SK-N-SH (cell line): ENCODE data around the gene GTSF1L. TPM values are rescaled to one million over a fixed set of nuclear protein-coding genes. Genes with fewer than 3 reads are reported as not detected.

Experiments
- CTCF ChIA-PET: fragments of 300-600, 350-600 bp; formaldehyde crosslinking; extraction: SDS; loops from one replicate; lab custom pipeline; 2021; lab: Yijun Ruan, JAX
- POLR2A ChIA-PET: fragments of 350-600 bp; sonication (Branson Sonifier 250); formaldehyde crosslinking; extraction: SDS; loops from one replicate; lab custom pipeline; 2020; ENCODE audit warnings: antibody characterized with exemption, inconsistent platforms; lab: Yijun Ruan, JAX
- DNase-seq: peaks from one replicate; pipeline ENCODE4 v3.0.0; 2012
- H2AFZ ChIP-seq: fragments of 200-600 bp; sonication (generic); 2 replicates; pipeline ENCODE4 v1.8.1; 2016; ENCODE audit warnings: antibody characterized with exemption, mild to moderate bottlenecking, low read depth
- H3F3A ChIP-seq: fragments of 200-600 bp; sonication (generic); replicated peaks from 2 replicates; pipeline ENCODE3; 2016; ENCODE audit warnings: antibody characterized with exemption, mild to moderate bottlenecking; ENCODE audit not compliant: insufficient read depth
- H3K27ac ChIP-seq, 2 experiments: fragments of 200-500 bp in 1 of 2; fragments of 200-600 bp in 1 of 2; sonication (Bioruptor generic) in 1 of 2; sonication (generic), shearing (Covaris generic) in 1 of 2; 2 replicates each; pipeline versions ENCODE4 v1.5.1 to v1.6.1; 2014 to 2016; ENCODE audit warnings: low read depth in 2 of 2, inconsistent platforms in 1 of 2, low read length in 1 of 2, mild to moderate bottlenecking in 1 of 2, mixed read lengths in 1 of 2
- H3K27me3 ChIP-seq: fragments of 200-600 bp; sonication (generic), shearing (Covaris generic); 2 replicates; pipeline ENCODE4 v1.6.1; 2016; ENCODE audit warnings: mixed run types; ENCODE audit not compliant: insufficient read depth
- H3K36me3 ChIP-seq, 2 experiments: fragments of 200-500 bp in 1 of 2; fragments of 200-600 bp in 1 of 2; sonication (Bioruptor generic) in 1 of 2; sonication (generic) in 1 of 2; replicated peaks in 1 of 2; 2 replicates each; pipeline versions ENCODE3 to v1.5.1; 2014 to 2016; ENCODE audit warnings: low read length in 1 of 2, mild to moderate bottlenecking in 1 of 2; ENCODE audit not compliant: insufficient read depth in 2 of 2, control insufficient read depth in 1 of 2
- H3K4me1 ChIP-seq, 2 experiments: fragments of 200-500 bp in 1 of 2; fragments of 200-600 bp in 1 of 2; sonication (Bioruptor generic) in 1 of 2; sonication (generic), shearing (Covaris generic) in 1 of 2; 2 replicates each; pipeline versions ENCODE4 v1.5.1 to v1.6.1; 2014 to 2016; ENCODE audit warnings: low read depth in 1 of 2, low read length in 1 of 2, mixed run types in 1 of 2; ENCODE audit not compliant: insufficient read depth in 2 of 2, control insufficient read depth in 1 of 2
- H3K4me2 ChIP-seq: fragments of 200-600 bp; sonication (generic), shearing (Covaris generic); 2 replicates; pipeline ENCODE4 v1.6.1; 2017; ENCODE audit warnings: mixed run types
- H3K4me3 ChIP-seq, 2 experiments: fragments of 200-500 bp in 1 of 2; fragments of 200-600 bp in 1 of 2; sonication (Bioruptor generic) in 1 of 2; sonication (generic), shearing (Covaris generic) in 1 of 2; 2 replicates each; pipeline versions ENCODE4 v1.5.1 to v1.8.1; 2014 to 2016; ENCODE audit warnings: low read depth in 2 of 2, inconsistent platforms in 1 of 2, low read length in 1 of 2, mild to moderate bottlenecking in 1 of 2, mixed read lengths in 1 of 2, moderate library complexity in 1 of 2
- H3K79me2 ChIP-seq: fragments of 200-600 bp; sonication (generic); 2 replicates; pipeline ENCODE4 v1.8.1; 2017; ENCODE audit warnings: mild to moderate bottlenecking; ENCODE audit not compliant: insufficient read depth
- H3K9ac ChIP-seq: fragments of 200-600 bp; sonication (generic); 2 replicates; pipeline ENCODE4 v1.6.1; 2017; ENCODE audit warnings: mixed run types
- H3K9me2 ChIP-seq: fragments of 200-600 bp; sonication (generic); 2 replicates; pipeline ENCODE4 v1.6.1; 2017; ENCODE audit warnings: mixed run types
- H3K9me3 ChIP-seq: fragments of 200-600 bp; sonication (generic); 2 replicates; pipeline ENCODE4 v1.6.1; 2017; ENCODE audit warnings: mixed run types, mild to moderate bottlenecking, moderate library complexity
- H4K20me1 ChIP-seq: fragments of 200-600 bp; sonication (generic); 2 replicates; pipeline ENCODE4 v1.6.1; 2017; ENCODE audit warnings: mild to moderate bottlenecking, mixed run types; ENCODE audit not compliant: insufficient read depth
- CHD2 ChIP-seq: fragments of 150-350 bp; IDR thresholded peaks from 2 replicates; pipeline ENCODE4 v1.6.1; 2018; ENCODE audit warnings: low read length; ENCODE audit not compliant: partially characterized antibody
- FOSL2 ChIP-seq: IDR thresholded peaks from 2 replicates; pipeline ENCODE4 v1.4.0; 2012; ENCODE audit warnings: low read depth, mild to moderate bottlenecking, moderate library complexity, borderline replicate concordance
- FOXJ3 ChIP-seq: sonication (generic); formaldehyde crosslinking; IDR thresholded peaks from 2 replicates; pipeline ENCODE4 v1.5.1; 2020; ENCODE audit warnings: mild to moderate bottlenecking, missing genetic modification reagents
- GABPA ChIP-seq: IDR thresholded peaks from 2 replicates; pipeline ENCODE4 v1.4.0; 2012; ENCODE audit warnings: low read depth, mild to moderate bottlenecking
- JUND ChIP-seq: IDR thresholded peaks from 2 replicates; pipeline ENCODE4 v1.4.0; 2012
- POLR2AphosphoS5 ChIP-seq: IDR thresholded peaks from 2 replicates; pipeline ENCODE4 v1.6.1; 2012; ENCODE audit warnings: low read depth, low read length
- RAD21 ChIP-seq: IDR thresholded peaks from 2 replicates; pipeline ENCODE4 v1.6.1; 2012; ENCODE audit warnings: mild to moderate bottlenecking, low read length
- RCOR1 ChIP-seq: fragments of 150-350 bp; IDR thresholded peaks from 2 replicates; pipeline ENCODE4 v1.6.1; 2017; ENCODE audit warnings: antibody characterized with exemption, low read length
- RFX5 ChIP-seq: IDR thresholded peaks from 2 replicates; pipeline ENCODE4 v1.6.1; 2012; ENCODE audit warnings: mild to moderate bottlenecking, improper control_type of control experiment, low read length
- RXRA ChIP-seq: IDR thresholded peaks from 2 replicates; pipeline ENCODE4 v1.4.0; 2012; ENCODE audit warnings: low read depth, mild to moderate bottlenecking, borderline replicate concordance
- SMC3 ChIP-seq: IDR thresholded peaks from 2 replicates; pipeline ENCODE4 v1.6.1; 2012; ENCODE audit warnings: low read depth, low read length, improper control_type of control experiment
- TAF1 ChIP-seq: IDR thresholded peaks from 2 replicates; pipeline ENCODE4 v1.6.1; 2012; ENCODE audit warnings: low read depth, mild to moderate bottlenecking, low read length, moderate library complexity, borderline replicate concordance
- TCF12 ChIP-seq: IDR thresholded peaks from 2 replicates; pipeline ENCODE4 v1.4.0; 2012
- TEAD4 ChIP-seq: IDR thresholded peaks from 2 replicates; pipeline ENCODE4 v1.4.0; 2012; ENCODE audit warnings: mild to moderate bottlenecking, borderline replicate concordance; ENCODE audit not compliant: insufficient read depth
- YY1 ChIP-seq: IDR thresholded peaks from 2 replicates; pipeline ENCODE4 v1.4.0; 2012; ENCODE audit warnings: low read depth, mild to moderate bottlenecking
- WGBS: methylation state at CpG from one replicate; pipeline ENCODE4 v1.1.6; 2017; ENCODE audit warnings: low lambda C conversion rate; 5-methylcytosine and 5-hydroxymethylcytosine counted together
- polyA plus RNA-seq, 3 experiments: library from polyadenylated mRNA; depleted of rRNA; stranded (reverse); fragments of >200 nt; gene quantifications; 2 replicates each; pipeline ENCODE4 v1.2.3, GENCODE V29; 2012
- TF ChIP-seq, protein P1 (sequence below): IDR thresholded peaks from 2 replicates; pipeline ENCODE4 v1.6.1; 2012; ENCODE audit warnings: mild to moderate bottlenecking, low read depth, low read length, moderate library complexity
- TF ChIP-seq, protein P2 (sequence below): IDR thresholded peaks from 2 replicates; pipeline ENCODE4 v1.4.0; 2012; ENCODE audit warnings: low read depth, borderline replicate concordance
- TF ChIP-seq, protein P3 (sequence below): IDR thresholded peaks from 2 replicates; pipeline ENCODE4 v1.4.0; 2012; ENCODE audit warnings: low read depth
- TF ChIP-seq, protein P4 (sequence below): IDR thresholded peaks from 2 replicates; pipeline ENCODE4 v1.4.0; 2012; ENCODE audit warnings: low read depth, borderline replicate concordance

GTSF1L gene
- polyA plus RNA-seq, 1 of the 3 experiments (the other 2 are of a cell fraction): not detected

DNA sequence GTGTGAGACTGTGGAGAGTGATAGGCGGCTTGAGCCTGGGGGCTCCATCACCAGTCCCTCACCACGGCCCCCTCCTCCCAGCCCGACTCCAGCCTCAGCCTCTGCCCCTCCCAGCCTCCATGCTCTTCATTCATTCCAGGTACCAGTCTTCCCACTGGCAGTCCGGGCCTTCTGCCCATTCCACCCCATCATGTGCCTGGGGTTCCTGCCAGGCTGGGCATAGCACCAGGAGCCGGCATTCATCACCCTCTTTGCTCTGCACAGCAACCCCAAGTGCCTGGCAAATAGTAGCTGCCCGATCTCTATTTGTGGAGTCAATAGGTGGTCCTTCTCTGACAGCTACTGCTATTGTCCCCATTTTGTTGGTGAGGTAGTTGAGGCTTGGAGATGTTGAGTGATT, 39.6 kb upstream of the GTSF1L start (continued):
- TF ChIP-seq, protein P1, sequence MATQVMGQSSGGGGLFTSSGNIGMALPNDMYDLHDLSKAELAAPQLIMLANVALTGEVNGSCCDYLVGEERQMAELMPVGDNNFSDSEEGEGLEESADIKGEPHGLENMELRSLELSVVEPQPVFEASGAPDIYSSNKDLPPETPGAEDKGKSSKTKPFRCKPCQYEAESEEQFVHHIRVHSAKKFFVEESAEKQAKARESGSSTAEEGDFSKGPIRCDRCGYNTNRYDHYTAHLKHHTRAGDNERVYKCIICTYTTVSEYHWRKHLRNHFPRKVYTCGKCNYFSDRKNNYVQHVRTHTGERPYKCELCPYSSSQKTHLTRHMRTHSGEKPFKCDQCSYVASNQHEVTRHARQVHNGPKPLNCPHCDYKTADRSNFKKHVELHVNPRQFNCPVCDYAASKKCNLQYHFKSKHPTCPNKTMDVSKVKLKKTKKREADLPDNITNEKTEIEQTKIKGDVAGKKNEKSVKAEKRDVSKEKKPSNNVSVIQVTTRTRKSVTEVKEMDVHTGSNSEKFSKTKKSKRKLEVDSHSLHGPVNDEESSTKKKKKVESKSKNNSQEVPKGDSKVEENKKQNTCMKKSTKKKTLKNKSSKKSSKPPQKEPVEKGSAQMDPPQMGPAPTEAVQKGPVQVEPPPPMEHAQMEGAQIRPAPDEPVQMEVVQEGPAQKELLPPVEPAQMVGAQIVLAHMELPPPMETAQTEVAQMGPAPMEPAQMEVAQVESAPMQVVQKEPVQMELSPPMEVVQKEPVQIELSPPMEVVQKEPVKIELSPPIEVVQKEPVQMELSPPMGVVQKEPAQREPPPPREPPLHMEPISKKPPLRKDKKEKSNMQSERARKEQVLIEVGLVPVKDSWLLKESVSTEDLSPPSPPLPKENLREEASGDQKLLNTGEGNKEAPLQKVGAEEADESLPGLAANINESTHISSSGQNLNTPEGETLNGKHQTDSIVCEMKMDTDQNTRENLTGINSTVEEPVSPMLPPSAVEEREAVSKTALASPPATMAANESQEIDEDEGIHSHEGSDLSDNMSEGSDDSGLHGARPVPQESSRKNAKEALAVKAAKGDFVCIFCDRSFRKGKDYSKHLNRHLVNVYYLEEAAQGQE: no peak
- TF ChIP-seq TEAD4: no peak
- no peak for TF ChIP-seq POLR2AphosphoS5
- no peak for TF ChIP-seq RCOR1
- TF ChIP-seq GABPA: no peak
- TF ChIP-seq, protein P2, sequence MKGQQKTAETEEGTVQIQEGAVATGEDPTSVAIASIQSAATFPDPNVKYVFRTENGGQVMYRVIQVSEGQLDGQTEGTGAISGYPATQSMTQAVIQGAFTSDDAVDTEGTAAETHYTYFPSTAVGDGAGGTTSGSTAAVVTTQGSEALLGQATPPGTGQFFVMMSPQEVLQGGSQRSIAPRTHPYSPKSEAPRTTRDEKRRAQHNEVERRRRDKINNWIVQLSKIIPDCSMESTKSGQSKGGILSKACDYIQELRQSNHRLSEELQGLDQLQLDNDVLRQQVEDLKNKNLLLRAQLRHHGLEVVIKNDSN: no peak
- TF ChIP-seq RFX5: no peak
- no peak for TF ChIP-seq CHD2

DNA sequence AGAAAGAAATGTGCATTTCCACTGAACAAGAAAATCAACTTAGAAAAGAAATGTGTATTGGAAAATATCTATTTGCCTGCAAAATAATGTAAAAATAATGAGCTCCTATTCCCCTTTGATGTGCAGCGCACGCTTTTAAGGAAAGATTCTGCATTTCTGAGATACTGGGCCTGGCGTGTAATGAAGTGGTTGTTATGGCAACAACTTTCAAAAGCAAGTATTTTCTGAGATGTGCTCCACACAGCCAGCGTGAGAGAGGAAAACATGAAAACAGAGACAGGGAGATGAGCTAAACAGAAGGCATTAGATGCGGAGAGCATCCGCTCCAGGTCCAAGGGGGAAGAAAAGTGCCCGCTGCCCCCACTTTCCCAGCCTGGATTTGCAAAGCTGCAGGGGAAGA, 39.1 kb upstream of the GTSF1L start:
- no peak for TF ChIP-seq YY1
- no peak for TF ChIP-seq GABPA
- no peak for TF ChIP-seq RAD21
- no peak for TF ChIP-seq FOSL2
- TF ChIP-seq RXRA: no peak
- TF ChIP-seq RFX5: no peak
- TF ChIP-seq TEAD4: no peak
- no peak for TF ChIP-seq SMC3
- TF ChIP-seq FOXJ3 (CRISPR knock-in tag): no peak
- no peak for TF ChIP-seq TCF12
- TF ChIP-seq, protein P3, sequence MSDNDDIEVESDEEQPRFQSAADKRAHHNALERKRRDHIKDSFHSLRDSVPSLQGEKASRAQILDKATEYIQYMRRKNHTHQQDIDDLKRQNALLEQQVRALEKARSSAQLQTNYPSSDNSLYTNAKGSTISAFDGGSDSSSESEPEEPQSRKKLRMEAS: no peak
- TF ChIP-seq, protein P4, sequence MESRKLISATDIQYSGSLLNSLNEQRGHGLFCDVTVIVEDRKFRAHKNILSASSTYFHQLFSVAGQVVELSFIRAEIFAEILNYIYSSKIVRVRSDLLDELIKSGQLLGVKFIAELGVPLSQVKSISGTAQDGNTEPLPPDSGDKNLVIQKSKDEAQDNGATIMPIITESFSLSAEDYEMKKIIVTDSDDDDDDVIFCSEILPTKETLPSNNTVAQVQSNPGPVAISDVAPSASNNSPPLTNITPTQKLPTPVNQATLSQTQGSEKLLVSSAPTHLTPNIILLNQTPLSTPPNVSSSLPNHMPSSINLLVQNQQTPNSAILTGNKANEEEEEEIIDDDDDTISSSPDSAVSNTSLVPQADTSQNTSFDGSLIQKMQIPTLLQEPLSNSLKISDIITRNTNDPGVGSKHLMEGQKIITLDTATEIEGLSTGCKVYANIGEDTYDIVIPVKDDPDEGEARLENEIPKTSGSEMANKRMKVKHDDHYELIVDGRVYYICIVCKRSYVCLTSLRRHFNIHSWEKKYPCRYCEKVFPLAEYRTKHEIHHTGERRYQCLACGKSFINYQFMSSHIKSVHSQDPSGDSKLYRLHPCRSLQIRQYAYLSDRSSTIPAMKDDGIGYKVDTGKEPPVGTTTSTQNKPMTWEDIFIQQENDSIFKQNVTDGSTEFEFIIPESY: no peak
- no peak for TF ChIP-seq TAF1
- TF ChIP-seq JUND: no peak
- no peak for TF ChIP-seq CHD2
- H3K9me2 ChIP-seq: no peaks in the 10 kb centered on the region
- no peak overlapping the region for H2AFZ ChIP-seq
- H3K9ac ChIP-seq: no peak overlapping the region
- CTCF ChIA-PET: interaction anchor here (0.6 to 1.8 kb wide), 4 partner anchors 16 to 430 kb away, joined by 3 to 7 read pairs (median 4); no protein-coding TSS in a partner anchor
- POLR2A ChIA-PET: no interaction called here
- no peaks in the 10 kb centered on the region for H4K20me1 ChIP-seq
- H3K27me3 ChIP-seq: no peaks in the 10 kb centered on the region; the same call in 1 of the 2 replicates
- H3K79me2 ChIP-seq: no peaks in the 10 kb centered on the region
- H3K4me1 ChIP-seq: peaks cover 0 to 14% of the 10 kb centered on the region in 2 experiments; a peak in 2 of 4 replicates
- no peaks in the 10 kb centered on the region for H3K36me3 ChIP-seq
- no peak overlapping the region for H3K27ac ChIP-seq
- no peak overlapping the region for H3K4me3 ChIP-seq
- H3K4me2 ChIP-seq: no peak overlapping the region
- DNase-seq: no peak
- no peaks in the 10 kb centered on the region for H3K9me3 ChIP-seq
- peaks cover 8% of the 10 kb centered on the region for H3F3A ChIP-seq
- 88% methylated on average over 7 of the region's 7 CpGs for WGBS
